HUES48 (cell line): ENCODE measurements around the gene A2ML1.
A peak's percentile ranks its signal among the peaks of the same experiment; 100 is the strongest.
"Not testable (repeated sequence)": the region's sequence is repeated elsewhere in the genome, so short reads cannot be mapped to it uniquely, and the experiment has no call there.

Experiments
- H3K27ac ChIP-seq: one replicate; pipeline ENCODE4 v1.7.0; 2013; ENCODE audit warnings: low read depth, low read length, inconsistent platforms
- H3K27me3 ChIP-seq: 2 replicates; pipeline ENCODE4 v1.6.1; 2013; ENCODE audit warnings: mild to moderate bottlenecking, low read length; ENCODE audit not compliant: control insufficient read depth, insufficient read depth
- H3K36me3 ChIP-seq: 2 replicates; pipeline ENCODE4 v1.6.1; 2013; ENCODE audit warnings: low read length; ENCODE audit not compliant: control insufficient read depth, insufficient read depth
- H3K4me1 ChIP-seq: 2 replicates; pipeline ENCODE4 v1.6.1; 2013; ENCODE audit warnings: mild to moderate bottlenecking, low read length; ENCODE audit not compliant: control insufficient read depth, insufficient read depth
- H3K4me3 ChIP-seq: 2 replicates; pipeline ENCODE4 v1.5.1; 2013; ENCODE audit warnings: mild to moderate bottlenecking, low read depth, low read length
- H3K9ac ChIP-seq: 2 replicates; pipeline ENCODE4 v1.6.1; 2013; ENCODE audit warnings: mild to moderate bottlenecking, low read depth, low read length, moderate library complexity
- H3K9me3 ChIP-seq: 2 replicates; pipeline ENCODE4 v1.6.1; 2013; ENCODE audit warnings: low read length; ENCODE audit not compliant: control insufficient read depth, insufficient read depth

Gene A2ML1

GRCh38 chr12:8890313-8891085, 68.1 kb downstream of the A2ML1 start:
- Histone ChIP-seq H3K4me3 (peak overlapping the region; percentile 61), H3K4me1 (peaks cover 10% of the 10 kb centered on the region), H3K9ac (peak overlapping the region; percentile 65), H3K36me3 (no peaks in the 10 kb centered on the region), H3K27me3 (no peaks in the 10 kb centered on the region), H3K9me3 (no peaks in the 10 kb centered on the region), H3K27ac (peak overlapping the region; percentile 11)

- H3K9me3 ChIP-seq, result no peaks in the 10 kb centered on the region; the same call in 1 of the 2 replicates
- no peaks in the 10 kb centered on the region for H3K36me3 ChIP-seq
- H3K27ac ChIP-seq, result no peak overlapping the region
- no peak overlapping the region for H3K4me3 ChIP-seq
- H3K4me1 ChIP-seq, result peaks cover 10% of the 10 kb centered on the region
- H3K27me3 ChIP-seq, result no peaks in the 10 kb centered on the region
- H3K9ac ChIP-seq, result no peak overlapping the region
Observed at GRCh38 chr12:8891976-8892375, 69.6 kb downstream of the A2ML1 start.

- Histone ChIP-seq H3K27me3 (no peaks in the 10 kb centered on the region), H3K9ac (no peak overlapping the region), H3K4me3 (no peak overlapping the region), H3K9me3 (no peaks in the 10 kb centered on the region; the same call in 1 of the 2 replicates), H3K4me1 (peaks cover 10% of the 10 kb centered on the region), H3K36me3 (no peaks in the 10 kb centered on the region; the same call in 1 of the 2 replicates), H3K27ac (no peak overlapping the region)
Observed at GRCh38 chr12:8894378-8894777, 72.0 kb downstream of the A2ML1 start.

- Histone ChIP-seq H3K36me3 (no peaks in the 10 kb centered on the region; the same call in 1 of the 2 replicates), H3K9ac (no peak overlapping the region)
Observed at GRCh38 chr12:8894986-8895385, 72.6 kb downstream of the A2ML1 start.

GRCh38 chr12:8897081-8897480, 74.7 kb downstream of the A2ML1 start:
- Histone ChIP-seq H3K4me3 (no peak overlapping the region), H3K9me3 (no peaks in the 10 kb centered on the region; the same call in 1 of the 2 replicates), H3K36me3 (no peaks in the 10 kb centered on the region; the same call in 1 of the 2 replicates), H3K27ac (no peak overlapping the region), H3K27me3 (no peaks in the 10 kb centered on the region), H3K4me1 (peaks cover 2% of the 10 kb centered on the region; the same call in 1 of the 2 replicates), H3K9ac (no peak overlapping the region)

More at GRCh38 chr12:8894986-8895385, 72.6 kb downstream of the A2ML1 start:
- no peak overlapping the region for H3K4me3 ChIP-seq
- H3K9me3 ChIP-seq, result no peaks in the 10 kb centered on the region; the same call in 1 of the 2 replicates
- H3K4me1 ChIP-seq, result peaks cover 10% of the 10 kb centered on the region
- H3K27ac ChIP-seq, result no peak overlapping the region
- H3K27me3 ChIP-seq, result no peaks in the 10 kb centered on the region

- Histone ChIP-seq H3K27me3 (no peaks in the 10 kb centered on the region), H3K36me3 (no peaks in the 10 kb centered on the region; the same call in 1 of the 2 replicates), H3K9me3 (no peaks in the 10 kb centered on the region; the same call in 1 of the 2 replicates), H3K9ac (no peak overlapping the region), H3K27ac (no peak overlapping the region), H3K4me3 (no peak overlapping the region), H3K4me1 (no peaks in the 10 kb centered on the region)
Observed at GRCh38 chr12:8899830-8900229, 77.4 kb downstream of the A2ML1 start.

- H3K4me3 ChIP-seq, H3K9ac ChIP-seq, H3K36me3 ChIP-seq, H3K27ac ChIP-seq, H3K27me3 ChIP-seq, H3K9me3 ChIP-seq: not testable (repeated sequence)
- peaks cover 24% of the 10 kb centered on the region for H3K4me1 ChIP-seq
Observed at GRCh38 chr12:8902703-8903102, 80.3 kb downstream of the A2ML1 start.

GRCh38 chr12:8903646-8904045, 81.2 kb downstream of the A2ML1 start:
- Histone ChIP-seq H3K4me3 (no peak overlapping the region), H3K27ac (no peak overlapping the region), H3K9me3 (no peaks in the 10 kb centered on the region; the same call in 1 of the 2 replicates), H3K36me3 (no peaks in the 10 kb centered on the region; the same call in 1 of the 2 replicates), H3K27me3 (no peaks in the 10 kb centered on the region), H3K9ac (no peak overlapping the region), H3K4me1 (peaks cover 25% of the 10 kb centered on the region)

GRCh38 chr12:8904665-8905064, 82.2 kb downstream of the A2ML1 start:
- Histone ChIP-seq H3K9ac (no peak overlapping the region), H3K27ac (no peak overlapping the region), H3K9me3 (no peaks in the 10 kb centered on the region; the same call in 1 of the 2 replicates), H3K4me3 (no peak overlapping the region), H3K36me3 (no peaks in the 10 kb centered on the region), H3K4me1 (peaks cover 26% of the 10 kb centered on the region), H3K27me3 (no peaks in the 10 kb centered on the region)

GRCh38 chr12:8905546-8905945, 83.1 kb downstream of the A2ML1 start:
- Histone ChIP-seq H3K4me3 (no peak overlapping the region), H3K36me3 (no peaks in the 10 kb centered on the region), H3K27me3 (no peaks in the 10 kb centered on the region), H3K9ac (0 out of 2 replicates have a peak overlapping the region, but pooled peaks have one; percentile 43), H3K9me3 (no peaks in the 10 kb centered on the region; the same call in 1 of the 2 replicates), H3K27ac (peak overlapping the region; percentile 90), H3K4me1 (peaks cover 34% of the 10 kb centered on the region)
